GM12878 (cell line): Measurements from ENCODE around the gene ATXN1. TPM values are rescaled to one million over a fixed set of nuclear protein-coding genes. Genes with fewer than 3 reads are reported as not detected.

Source experiments
- RAD21 ChIP-seq: IDR thresholded peaks from 2 replicates; pipeline ENCODE4 v1.6.1; 2011; ENCODE audit warnings: mild to moderate bottlenecking, low read depth, low read length, moderate library complexity; ENCODE audit not compliant: insufficient read depth
- RUNX3 ChIP-seq: IDR thresholded peaks from 2 replicates; pipeline ENCODE4 v1.6.1; 2012; ENCODE audit warnings: low read length, inconsistent platforms
- ZBTB4 ChIP-seq: fragments of 450-650 bp; formaldehyde crosslinking; IDR thresholded peaks from 2 replicates; pipeline ENCODE4 v1.4.0; 2022; ENCODE audit warnings: mild to moderate bottlenecking, moderate library complexity
- ZBTB40 ChIP-seq: fragments of 450-650 bp; IDR thresholded peaks from 2 replicates; pipeline ENCODE4 v1.6.1; 2016; ENCODE audit warnings: mild to moderate bottlenecking, moderate library complexity, borderline replicate concordance
- ZZZ3 ChIP-seq: IDR thresholded peaks from 2 replicates; pipeline ENCODE4 v1.6.1; 2011; ENCODE audit warnings: low read depth; ENCODE audit not compliant: control insufficient read depth, insufficient read length
- polyA plus RNA-seq, 11 experiments: library from polyadenylated mRNA; depleted of rRNA in 4 of 11; unstranded in 6 of 11; stranded (reverse) in 5 of 11; fragments of >200 nt; fragmentation: Nextera tagmentation in 4 of 11; fragmentation: Illumina TruSeq in 1 of 11; extraction: Ambion mirVana in 4 of 11; extraction: Trizol in 1 of 11; gene quantifications; 1 replicate in 1 of 11; 2 replicates in 10 of 11; pipeline versions ENCODE4 v1.2.1 to v1.2.3, GENCODE V29; 2011 to 2016; ENCODE audit warnings: inconsistent platforms in 2 of 11, missing spikeins in 2 of 11, low read depth in 1 of 11
- total RNA-seq, 4 experiments: library from RNA; depleted of rRNA in 3 of 4; stranded (reverse); fragments of >200 nt in 3 of 4; fragmentation: Illumina TruSeq in 1 of 4; extraction: Trizol in 1 of 4; gene quantifications; 2 replicates each; pipeline versions ENCODE4 v1.2.1 to v1.2.3, GENCODE V29; 2013 to 2021

Gene ATXN1
- total and polyA plus RNA-seq, 10 of the 15 experiments (the other 5 are each of a cell fraction or from before 2014, with no cell fraction given) = 12.2 to 51.2 (median 20.5) TPM

- TF ChIP-seq ZBTB4 (CRISPR knock-in tag) (no peak), ZZZ3 (no peak), ZBTB40 (0 out of 2 replicates have a peak, but pooled peaks have one; percentile 35), RAD21 (peak; percentile 48), RUNX3 (peak; percentile 32; the same call in 1 of the 2 replicates)
Measured at GRCh38 chr6:16316741-16317251, 444.5 kb downstream of the ATXN1 start (continued).
